B cell (primary cell): ENCODE data around the gene NECTIN1.

Source experiments
- CTCF ChIP-seq: fragments of 200-600 bp; IDR thresholded peaks from one replicate; pipeline ENCODE4 v1.8.0; 2022; ENCODE audit warnings: antibody characterized with exemption, mild to moderate bottlenecking
- EZH2 ChIP-seq: IDR thresholded peaks from 2 replicates; pipeline ENCODE4 v1.6.1; 2012; ENCODE audit warnings: borderline replicate concordance, low read depth, mild to moderate bottlenecking, moderate library complexity, low read length; ENCODE audit not compliant: insufficient read depth, poor library complexity, severe bottlenecking

GRCh38 chr11:119672597-119672996 lies 56.4 kb downstream of the NECTIN1 start:
- no peak for TF ChIP-seq EZH2
- no peak for TF ChIP-seq CTCF
